ENCODE results near the gene HECW1.

- TF ChIP-seq, protein P1, sequence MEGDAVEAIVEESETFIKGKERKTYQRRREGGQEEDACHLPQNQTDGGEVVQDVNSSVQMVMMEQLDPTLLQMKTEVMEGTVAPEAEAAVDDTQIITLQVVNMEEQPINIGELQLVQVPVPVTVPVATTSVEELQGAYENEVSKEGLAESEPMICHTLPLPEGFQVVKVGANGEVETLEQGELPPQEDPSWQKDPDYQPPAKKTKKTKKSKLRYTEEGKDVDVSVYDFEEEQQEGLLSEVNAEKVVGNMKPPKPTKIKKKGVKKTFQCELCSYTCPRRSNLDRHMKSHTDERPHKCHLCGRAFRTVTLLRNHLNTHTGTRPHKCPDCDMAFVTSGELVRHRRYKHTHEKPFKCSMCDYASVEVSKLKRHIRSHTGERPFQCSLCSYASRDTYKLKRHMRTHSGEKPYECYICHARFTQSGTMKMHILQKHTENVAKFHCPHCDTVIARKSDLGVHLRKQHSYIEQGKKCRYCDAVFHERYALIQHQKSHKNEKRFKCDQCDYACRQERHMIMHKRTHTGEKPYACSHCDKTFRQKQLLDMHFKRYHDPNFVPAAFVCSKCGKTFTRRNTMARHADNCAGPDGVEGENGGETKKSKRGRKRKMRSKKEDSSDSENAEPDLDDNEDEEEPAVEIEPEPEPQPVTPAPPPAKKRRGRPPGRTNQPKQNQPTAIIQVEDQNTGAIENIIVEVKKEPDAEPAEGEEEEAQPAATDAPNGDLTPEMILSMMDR (tag by site-specific recombination; IDR thresholded peaks at IDR 0.05): no peak
- TF ChIP-seq, protein P2, sequence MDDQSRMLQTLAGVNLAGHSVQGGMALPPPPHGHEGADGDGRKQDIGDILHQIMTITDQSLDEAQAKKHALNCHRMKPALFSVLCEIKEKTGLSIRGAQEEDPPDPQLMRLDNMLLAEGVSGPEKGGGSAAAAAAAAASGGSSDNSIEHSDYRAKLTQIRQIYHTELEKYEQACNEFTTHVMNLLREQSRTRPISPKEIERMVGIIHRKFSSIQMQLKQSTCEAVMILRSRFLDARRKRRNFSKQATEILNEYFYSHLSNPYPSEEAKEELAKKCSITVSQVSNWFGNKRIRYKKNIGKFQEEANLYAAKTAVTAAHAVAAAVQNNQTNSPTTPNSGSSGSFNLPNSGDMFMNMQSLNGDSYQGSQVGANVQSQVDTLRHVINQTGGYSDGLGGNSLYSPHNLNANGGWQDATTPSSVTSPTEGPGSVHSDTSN (CRISPR knock-in tag; IDR thresholded peaks at IDR 0.05): no peak
- TF ChIP-seq ZNF449 (tag by site-specific recombination; IDR thresholded peaks at IDR 0.05) (no peak), ZNF624 (tag by site-specific recombination; IDR thresholded peaks at IDR 0.05) (no peak), ZNF626 (tag by site-specific recombination; IDR thresholded peaks at IDR 0.05) (no peak), ZNF169 (tag by site-specific recombination; IDR thresholded peaks at IDR 0.05) (no peak), SALL2 (tag by site-specific recombination; IDR thresholded peaks at IDR 0.05; ENCODE audit: borderline replicate concordance) (no peak), ZNF596 (tag by site-specific recombination; IDR thresholded peaks at IDR 0.05) (no peak), REST (tag by site-specific recombination; IDR thresholded peaks at IDR 0.05) (no peak), TRIM28 (IDR thresholded peaks at IDR 0.05; ENCODE audit: borderline replicate concordance, low read length) (no peak), ZBTB49 (tag by site-specific recombination; IDR thresholded peaks at IDR 0.05; ENCODE audit: low read depth) (no peak)
- TF ChIP-seq, protein P3, sequence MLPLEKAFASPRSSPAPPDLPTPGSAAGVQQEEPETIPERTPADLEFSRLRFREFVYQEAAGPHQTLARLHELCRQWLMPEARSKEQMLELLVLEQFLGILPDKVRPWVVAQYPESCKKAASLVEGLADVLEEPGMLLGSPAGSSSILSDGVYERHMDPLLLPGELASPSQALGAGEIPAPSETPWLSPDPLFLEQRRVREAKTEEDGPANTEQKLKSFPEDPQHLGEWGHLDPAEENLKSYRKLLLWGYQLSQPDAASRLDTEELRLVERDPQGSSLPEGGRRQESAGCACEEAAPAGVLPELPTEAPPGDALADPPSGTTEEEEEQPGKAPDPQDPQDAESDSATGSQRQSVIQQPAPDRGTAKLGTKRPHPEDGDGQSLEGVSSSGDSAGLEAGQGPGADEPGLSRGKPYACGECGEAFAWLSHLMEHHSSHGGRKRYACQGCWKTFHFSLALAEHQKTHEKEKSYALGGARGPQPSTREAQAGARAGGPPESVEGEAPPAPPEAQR (tag by site-specific recombination; IDR thresholded peaks at IDR 0.05): no peak
These were observed 446.9 kb downstream of the HECW1 start for GRCh38 chr7:43559171-43559945.
